ENCODE measurements around the gene HDAC4. TPM values are rescaled to one million over a fixed set of nuclear protein-coding genes. Genes with fewer than 3 reads are reported as not detected.

Gene HDAC4
- total and polyA plus RNA-seq, 2 experiments from 2014 or later: 8.1 to 41.8 TPM

- ATAC-seq: no peak; the same call in 2 of the 3 replicates
- peaks cover 9% of the 10 kb centered on the region for H4K20me1 ChIP-seq (replicated peaks; ENCODE audit: insufficient read depth)
These were observed 132.7 kb downstream of the HDAC4 start for GRCh38 chr2:239268082-239268481.

More at GRCh38 chr2:239268082-239268481, 132.7 kb downstream of the HDAC4 start:
- no peaks in the 10 kb centered on the region for H3K27me3 ChIP-seq (ENCODE audit: insufficient read depth)
- Mint-ChIP-seq H3K27me3 (ENCODE audit: insufficient read depth, low read depth, poor library complexity) (peaks cover 8% of the 10 kb centered on the region), H3K9me3 (no peaks in the 10 kb centered on the region), H3K36me3 (ENCODE audit: low read depth) (no peaks in the 10 kb centered on the region), H3K4me1 (peaks cover 80% of the 10 kb centered on the region), H3K27ac (peak overlapping the region; percentile 77), H3K4me3 (no peak overlapping the region)
- no peak overlapping the region for H3K4me3 ChIP-seq
- H3K79me2 ChIP-seq (replicated peaks; ENCODE audit: insufficient read depth): peaks cover 95% of the 10 kb centered on the region
- no peaks in the 10 kb centered on the region for H3K9me2 ChIP-seq (ENCODE audit: insufficient read depth)
- no peaks in the 10 kb centered on the region for H3F3A ChIP-seq (replicated peaks; ENCODE audit: low read depth)
- H3K4me2 ChIP-seq: no peak overlapping the region
- H2AFZ ChIP-seq: no peak overlapping the region
- DNase-seq (ENCODE audit: low spot score): no peak
- peak overlapping the region; percentile 66; the same call in 1 of the 2 replicates for H3K27ac ChIP-seq (ENCODE audit: low read depth)
- no peaks in the 10 kb centered on the region for H3K36me3 ChIP-seq (ENCODE audit: insufficient read depth)
- no peak for TF ChIP-seq EZH2 (IDR thresholded peaks at IDR 0.05; ENCODE audit: low read depth, unreplicated experiment)
- TF ChIP-seq EZH2phosphoT487 (IDR thresholded peaks at IDR 0.05; ENCODE audit: unreplicated experiment): no peak
- TF ChIP-seq ZNF462 (CRISPR knock-in tag; IDR thresholded peaks at IDR 0.05): no peak
- TF ChIP-seq STAT1 (IDR thresholded peaks at IDR 0.05; ENCODE audit: unreplicated experiment): no peak
- no peak for TF ChIP-seq ZNF114 (CRISPR knock-in tag; IDR thresholded peaks at IDR 0.05)
- TF ChIP-seq NANOG (IDR thresholded peaks at IDR 0.05; ENCODE audit: borderline replicate concordance): no peak
- TF ChIP-seq CREB1 (CRISPR knock-in tag; IDR thresholded peaks at IDR 0.05; ENCODE audit: low read depth): no peak
- no peak for TF ChIP-seq CTCF (conservative IDR thresholded peaks at IDR 0.05; ENCODE audit: low read depth in 2 of 2)
- TF ChIP-seq JUNB (IDR thresholded peaks at IDR 0.05; ENCODE audit: unreplicated experiment): no peak
- TF ChIP-seq POLR2AphosphoS5 (IDR thresholded peaks at IDR 0.05; ENCODE audit: low read depth): no peak
- TF ChIP-seq REST (IDR thresholded peaks at IDR 0.05; ENCODE audit: unreplicated experiment): no peak
- TF ChIP-seq ETS1 (IDR thresholded peaks at IDR 0.05): no peak
- no peak for TF ChIP-seq ZNF331 (CRISPR knock-in tag; IDR thresholded peaks at IDR 0.05; ENCODE audit: low read depth)
- peaks cover 40% of the 10 kb centered on the region for H3K4me1 ChIP-seq (ENCODE audit: insufficient read depth)

Measured in GM23338 (cell line).